GM12873 (cell line): ENCODE results near the gene APOBEC3B.

Experiments used
- TF ChIP-seq, protein P1 (sequence below): IDR thresholded peaks from 2 replicates; pipeline ENCODE4 v1.5.1; 2012; ENCODE audit warnings: low read depth, mild to moderate bottlenecking, moderate library complexity, low read length, control low read depth; ENCODE audit not compliant: insufficient read depth; ENCODE audit errors: missing control alignments

Gene APOBEC3B

DNA sequence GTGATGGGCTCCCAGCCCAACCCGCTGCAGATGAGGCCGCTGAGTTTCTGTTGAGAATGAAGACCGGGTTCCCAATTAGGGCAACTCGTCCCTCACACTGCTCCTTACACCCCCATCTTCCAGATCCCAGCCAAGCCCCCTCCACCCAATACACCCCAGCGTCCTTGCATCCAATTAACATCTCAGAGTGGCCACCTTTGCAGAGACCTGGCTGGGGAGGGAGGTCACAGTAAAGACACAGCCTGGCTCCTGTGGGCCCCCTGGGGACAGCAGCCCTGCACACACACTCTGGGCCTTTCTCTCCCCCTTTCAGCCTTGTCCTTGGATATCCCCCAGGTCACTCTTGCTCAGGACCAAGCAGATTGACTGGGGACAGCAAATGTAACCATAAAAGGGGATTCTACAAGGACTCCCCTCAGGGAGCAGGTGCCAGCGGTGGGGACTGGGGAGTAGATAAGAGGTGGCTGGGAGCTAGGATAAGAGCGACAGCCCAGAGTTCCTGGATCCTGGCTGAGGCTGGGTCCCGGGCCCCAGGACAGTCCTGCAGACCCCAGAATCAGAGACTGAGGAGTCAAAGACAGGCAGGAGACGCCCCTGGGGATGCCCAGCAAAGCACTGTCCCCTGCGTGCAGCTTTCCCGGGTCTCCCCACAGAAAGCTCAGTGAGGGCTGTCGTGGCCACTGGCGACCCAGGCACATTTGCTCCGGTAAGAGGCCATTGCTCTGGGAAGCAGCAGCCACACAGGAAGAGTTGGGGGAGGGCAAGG lies 16.4 kb upstream of the APOBEC3B start:
- TF ChIP-seq, protein P1, sequence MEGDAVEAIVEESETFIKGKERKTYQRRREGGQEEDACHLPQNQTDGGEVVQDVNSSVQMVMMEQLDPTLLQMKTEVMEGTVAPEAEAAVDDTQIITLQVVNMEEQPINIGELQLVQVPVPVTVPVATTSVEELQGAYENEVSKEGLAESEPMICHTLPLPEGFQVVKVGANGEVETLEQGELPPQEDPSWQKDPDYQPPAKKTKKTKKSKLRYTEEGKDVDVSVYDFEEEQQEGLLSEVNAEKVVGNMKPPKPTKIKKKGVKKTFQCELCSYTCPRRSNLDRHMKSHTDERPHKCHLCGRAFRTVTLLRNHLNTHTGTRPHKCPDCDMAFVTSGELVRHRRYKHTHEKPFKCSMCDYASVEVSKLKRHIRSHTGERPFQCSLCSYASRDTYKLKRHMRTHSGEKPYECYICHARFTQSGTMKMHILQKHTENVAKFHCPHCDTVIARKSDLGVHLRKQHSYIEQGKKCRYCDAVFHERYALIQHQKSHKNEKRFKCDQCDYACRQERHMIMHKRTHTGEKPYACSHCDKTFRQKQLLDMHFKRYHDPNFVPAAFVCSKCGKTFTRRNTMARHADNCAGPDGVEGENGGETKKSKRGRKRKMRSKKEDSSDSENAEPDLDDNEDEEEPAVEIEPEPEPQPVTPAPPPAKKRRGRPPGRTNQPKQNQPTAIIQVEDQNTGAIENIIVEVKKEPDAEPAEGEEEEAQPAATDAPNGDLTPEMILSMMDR: no peak

DNA sequence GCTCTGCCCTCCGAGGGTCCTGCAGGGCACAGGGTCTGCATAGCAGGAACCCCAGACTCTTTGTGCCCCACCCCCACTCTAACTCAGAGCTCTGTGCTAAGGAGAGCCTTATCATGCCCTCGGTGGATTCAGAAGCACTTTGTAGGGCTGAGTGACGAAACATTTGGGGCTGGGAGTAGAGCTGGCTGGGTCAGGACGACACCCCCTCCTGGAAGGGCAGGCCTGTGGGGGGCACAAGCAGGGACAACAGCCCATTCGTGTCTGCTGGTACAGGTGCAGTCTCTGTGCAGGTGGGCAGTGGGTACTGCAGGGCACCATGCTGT lies 15.8 kb upstream of the APOBEC3B start:
- TF ChIP-seq, protein P1: no peak

DNA sequence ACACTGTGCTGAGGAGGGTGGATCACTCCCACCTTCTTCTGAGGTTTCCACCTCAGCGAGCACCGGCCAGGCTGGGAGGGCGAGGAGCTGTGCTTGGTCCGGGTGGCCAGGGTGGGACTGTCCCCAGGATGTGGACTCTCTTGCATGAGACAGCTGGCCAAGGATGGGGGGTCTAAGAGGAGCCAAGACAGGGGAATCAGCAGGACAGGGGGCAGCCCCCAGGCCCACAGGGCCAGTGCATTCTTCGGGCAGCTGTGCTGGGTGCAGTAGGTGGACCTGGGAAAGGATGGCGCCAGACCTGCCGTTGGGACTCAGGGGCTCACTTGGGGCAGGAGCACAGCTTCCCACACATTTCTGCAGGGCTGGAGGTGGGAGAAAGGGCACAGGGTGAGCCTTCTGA lies 15.2 kb upstream of the APOBEC3B start:
- TF ChIP-seq, protein P1: no peak

DNA sequence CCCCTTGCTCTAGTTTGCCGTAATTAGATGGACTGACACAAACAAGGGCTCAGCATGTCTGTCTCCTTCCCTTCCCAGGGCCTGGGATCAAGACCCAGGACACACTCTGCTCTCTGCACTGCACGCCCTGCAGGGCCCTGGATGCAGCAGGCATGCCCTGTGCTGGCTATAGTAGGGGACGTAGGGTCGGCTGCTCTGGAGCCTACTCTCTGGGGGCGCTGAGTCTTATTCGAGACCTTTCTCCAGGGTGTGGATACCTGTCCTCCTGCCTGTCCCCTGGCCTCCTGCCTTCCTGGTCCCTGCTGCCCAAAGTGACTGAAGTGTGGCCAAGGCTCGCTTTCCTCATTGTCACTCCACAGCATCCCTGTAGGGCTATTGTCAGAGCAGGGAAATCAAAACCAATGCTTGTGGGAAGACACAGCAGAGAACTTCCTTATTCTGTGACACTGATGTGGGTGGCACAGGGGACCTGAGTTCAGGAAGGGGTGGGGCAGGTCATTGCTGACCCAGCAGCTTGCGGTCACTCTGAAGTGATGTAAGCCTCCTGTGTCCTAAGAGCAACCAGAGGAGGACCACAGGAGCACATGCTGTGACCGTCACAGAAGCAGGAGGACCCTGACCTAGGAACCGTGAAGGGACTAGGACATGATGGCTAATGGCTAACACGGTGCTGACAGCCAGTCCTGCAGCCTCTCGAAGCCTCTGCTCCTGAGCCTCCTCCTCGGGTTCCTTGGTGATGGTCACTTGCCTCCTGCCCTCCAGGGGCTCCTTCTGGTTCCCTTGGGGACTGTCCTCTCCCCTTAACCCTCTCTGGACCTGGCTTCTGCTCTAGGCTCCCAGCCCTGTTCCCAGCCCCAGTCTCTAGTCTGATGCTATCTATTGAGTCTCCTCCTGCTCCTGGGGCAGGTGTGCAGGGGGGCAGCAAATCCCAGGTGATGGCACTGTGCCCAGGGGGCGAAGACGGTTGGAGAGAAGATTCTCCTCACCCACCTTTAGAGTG lies 14.4 kb upstream of the APOBEC3B start:
- TF ChIP-seq, protein P1: no peak

DNA sequence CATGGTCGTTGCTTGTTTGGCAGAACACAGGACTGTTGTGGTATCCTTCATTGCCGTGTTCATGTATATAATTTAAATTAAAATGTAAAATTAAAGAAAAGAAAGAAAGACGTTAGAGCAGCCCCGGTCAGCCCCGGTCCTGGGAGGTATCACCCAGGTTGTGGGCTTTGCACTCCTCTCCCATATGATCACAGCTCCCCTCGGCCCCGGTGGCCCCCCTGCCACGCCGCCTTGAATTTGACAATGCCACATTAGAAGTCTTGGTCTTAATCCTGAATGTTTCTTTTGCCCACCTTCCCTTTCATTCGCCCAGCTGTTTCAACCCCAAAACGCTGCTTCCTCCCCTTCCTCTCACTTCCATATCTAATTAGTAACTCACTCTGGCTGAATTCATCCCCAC lies 13.3 kb upstream of the APOBEC3B start:
- TF ChIP-seq, protein P1: no peak

DNA sequence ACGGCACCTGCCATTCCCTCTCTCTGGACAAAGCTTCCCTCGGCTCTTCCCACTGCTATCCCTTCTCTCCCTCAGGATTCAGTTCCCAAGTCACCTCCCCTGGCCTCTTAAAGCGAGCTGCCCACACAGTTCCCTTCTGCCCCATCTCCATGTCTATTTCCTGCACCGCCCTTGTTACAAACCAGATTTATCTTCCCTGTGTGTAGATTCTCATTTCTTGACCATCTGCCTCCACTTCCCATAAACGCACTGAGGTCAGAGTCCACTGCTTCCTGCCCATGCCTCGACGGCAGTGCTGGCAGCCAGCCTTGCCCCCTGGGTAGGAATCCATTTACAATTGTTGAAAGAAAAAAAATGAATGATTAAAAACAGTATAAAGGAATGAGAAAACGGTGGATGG lies 11.6 kb upstream of the APOBEC3B start:
- TF ChIP-seq, protein P1: no peak

DNA sequence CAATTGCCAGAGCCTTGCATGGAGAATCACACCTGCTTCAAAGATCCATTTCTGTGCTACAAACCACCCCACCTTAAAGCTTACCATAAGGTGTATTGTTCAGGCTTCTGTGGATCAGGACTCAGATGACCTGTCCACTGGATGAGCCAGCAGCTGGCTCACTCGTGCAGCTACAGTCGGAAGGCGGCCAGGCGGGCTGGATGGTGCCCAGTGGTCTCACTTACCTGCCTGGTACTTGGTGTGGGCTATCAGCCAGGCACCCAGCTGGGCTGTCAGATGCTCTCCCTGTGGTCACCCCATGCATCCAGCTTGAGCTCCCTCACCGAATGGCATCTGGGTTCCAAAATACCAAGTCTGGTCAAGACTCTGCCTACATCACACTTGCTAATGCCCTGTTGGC lies 10.9 kb upstream of the APOBEC3B start:
- TF ChIP-seq, protein P1: no peak
